ENCODE data around the gene RAB3GAP2. TPM values are rescaled to one million over a fixed set of nuclear protein-coding genes. Genes with fewer than 3 reads are reported as not detected.

Gene RAB3GAP2
- total and polyA plus RNA-seq, 2 of the 13 experiments (the other 11 are each of a cell fraction or from before 2014, with no cell fraction given) = 22.6 to 25.0 TPM

DNA sequence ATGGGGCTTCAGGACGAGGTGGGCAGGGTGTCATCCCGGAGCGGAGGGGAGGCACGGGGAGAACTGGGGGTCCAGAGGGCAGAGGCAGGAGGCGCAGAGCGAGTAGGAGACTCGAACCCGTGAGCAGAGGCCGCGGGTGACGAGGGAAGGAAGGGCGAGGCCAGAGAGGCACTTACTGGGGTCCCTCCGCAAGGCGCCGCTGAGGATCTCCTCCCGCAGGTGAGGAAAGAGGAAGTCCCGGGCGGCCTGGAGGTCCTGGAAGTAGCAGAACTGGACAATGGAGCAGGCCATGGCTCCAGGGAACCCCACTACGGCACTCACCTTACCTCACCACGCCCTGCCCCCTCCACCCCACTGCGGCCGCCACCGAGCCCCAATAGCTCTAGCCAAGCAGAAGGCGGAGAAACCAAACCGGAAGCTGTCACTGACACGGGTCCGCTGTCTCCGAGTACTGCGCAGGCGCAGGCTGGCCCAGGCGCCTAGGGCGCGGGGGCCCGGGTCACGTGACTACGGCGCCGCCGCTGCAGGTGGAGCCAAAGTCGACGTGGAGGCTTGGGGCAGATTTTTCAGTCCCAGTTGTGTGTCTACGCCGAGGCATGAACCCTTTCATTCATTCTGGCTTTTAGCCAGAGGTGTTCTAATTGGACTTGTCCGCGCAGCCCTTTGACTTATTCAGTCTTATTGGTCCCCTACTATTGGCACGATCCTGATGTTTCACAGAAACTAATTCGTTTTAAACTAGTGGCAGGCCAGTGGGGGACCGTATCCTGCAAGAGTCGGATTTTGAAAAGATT, at the start of gene RAB3GAP2 (continued):
- TF ChIP-seq, protein P1, sequence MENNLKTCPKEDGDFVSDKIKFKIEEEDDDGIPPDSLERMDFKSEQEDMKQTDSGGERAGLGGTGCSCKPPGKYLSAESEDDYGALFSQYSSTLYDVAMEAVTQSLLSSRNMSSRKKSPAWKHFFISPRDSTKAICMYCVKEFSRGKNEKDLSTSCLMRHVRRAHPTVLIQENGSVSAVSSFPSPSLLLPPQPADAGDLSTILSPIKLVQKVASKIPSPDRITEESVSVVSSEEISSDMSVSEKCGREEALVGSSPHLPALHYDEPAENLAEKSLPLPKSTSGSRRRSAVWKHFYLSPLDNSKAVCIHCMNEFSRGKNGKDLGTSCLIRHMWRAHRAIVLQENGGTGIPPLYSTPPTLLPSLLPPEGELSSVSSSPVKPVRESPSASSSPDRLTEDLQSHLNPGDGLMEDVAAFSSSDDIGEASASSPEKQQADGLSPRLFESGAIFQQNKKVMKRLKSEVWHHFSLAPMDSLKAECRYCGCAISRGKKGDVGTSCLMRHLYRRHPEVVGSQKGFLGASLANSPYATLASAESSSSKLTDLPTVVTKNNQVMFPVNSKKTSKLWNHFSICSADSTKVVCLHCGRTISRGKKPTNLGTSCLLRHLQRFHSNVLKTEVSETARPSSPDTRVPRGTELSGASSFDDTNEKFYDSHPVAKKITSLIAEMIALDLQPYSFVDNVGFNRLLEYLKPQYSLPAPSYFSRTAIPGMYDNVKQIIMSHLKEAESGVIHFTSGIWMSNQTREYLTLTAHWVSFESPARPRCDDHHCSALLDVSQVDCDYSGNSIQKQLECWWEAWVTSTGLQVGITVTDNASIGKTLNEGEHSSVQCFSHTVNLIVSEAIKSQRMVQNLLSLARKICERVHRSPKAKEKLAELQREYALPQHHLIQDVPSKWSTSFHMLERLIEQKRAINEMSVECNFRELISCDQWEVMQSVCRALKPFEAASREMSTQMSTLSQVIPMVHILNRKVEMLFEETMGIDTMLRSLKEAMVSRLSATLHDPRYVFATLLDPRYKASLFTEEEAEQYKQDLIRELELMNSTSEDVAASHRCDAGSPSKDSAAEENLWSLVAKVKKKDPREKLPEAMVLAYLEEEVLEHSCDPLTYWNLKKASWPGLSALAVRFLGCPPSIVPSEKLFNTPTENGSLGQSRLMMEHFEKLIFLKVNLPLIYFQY (CRISPR knock-in tag; IDR thresholded peaks at IDR 0.05; ENCODE audit: borderline replicate concordance) = no peak
- TF ChIP-seq, protein P2, sequence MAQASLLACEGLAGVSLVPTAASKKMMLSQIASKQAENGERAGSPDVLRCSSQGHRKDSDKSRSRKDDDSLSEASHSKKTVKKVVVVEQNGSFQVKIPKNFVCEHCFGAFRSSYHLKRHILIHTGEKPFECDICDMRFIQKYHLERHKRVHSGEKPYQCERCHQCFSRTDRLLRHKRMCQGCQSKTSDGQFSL (CRISPR knock-in tag; IDR thresholded peaks at IDR 0.05) = no peak
- TF ChIP-seq MBD4 (IDR thresholded peaks at IDR 0.05; ENCODE audit: borderline replicate concordance, low read length) (no peak), ZBTB20 (CRISPR knock-in tag; IDR thresholded peaks at IDR 0.05; ENCODE audit: borderline replicate concordance, low read depth) (no peak), PRMT3 (CRISPR knock-in tag; IDR thresholded peaks at IDR 0.05; ENCODE audit: borderline replicate concordance, low read depth) (no peak), HNF4G (IDR thresholded peaks at IDR 0.05; ENCODE audit: borderline replicate concordance, low read depth, low read length) (no peak), HNF4G (CRISPR knock-in tag; IDR thresholded peaks at IDR 0.05; ENCODE audit: borderline replicate concordance, low read depth) (0 out of 2 replicates have a peak, but pooled peaks have one; percentile 54), ZFP36L1 (CRISPR knock-in tag; IDR thresholded peaks at IDR 0.05) (0 out of 2 replicates have a peak, but pooled peaks have one; percentile 27), HDAC1 (CRISPR knock-in tag; IDR thresholded peaks at IDR 0.05) (0 out of 2 replicates have a peak, but pooled peaks have one; percentile 45), NFIC (IDR thresholded peaks at IDR 0.05; ENCODE audit: low read length) (peak; percentile 53; the same call in 1 of the 2 replicates), KDM5B (CRISPR knock-in tag; IDR thresholded peaks at IDR 0.05; ENCODE audit: borderline replicate concordance) (peak; percentile 86)
- TF ChIP-seq, protein P3, sequence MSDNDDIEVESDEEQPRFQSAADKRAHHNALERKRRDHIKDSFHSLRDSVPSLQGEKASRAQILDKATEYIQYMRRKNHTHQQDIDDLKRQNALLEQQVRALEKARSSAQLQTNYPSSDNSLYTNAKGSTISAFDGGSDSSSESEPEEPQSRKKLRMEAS (IDR thresholded peaks at IDR 0.05) = peak; percentile 96
- TF ChIP-seq, protein P4, sequence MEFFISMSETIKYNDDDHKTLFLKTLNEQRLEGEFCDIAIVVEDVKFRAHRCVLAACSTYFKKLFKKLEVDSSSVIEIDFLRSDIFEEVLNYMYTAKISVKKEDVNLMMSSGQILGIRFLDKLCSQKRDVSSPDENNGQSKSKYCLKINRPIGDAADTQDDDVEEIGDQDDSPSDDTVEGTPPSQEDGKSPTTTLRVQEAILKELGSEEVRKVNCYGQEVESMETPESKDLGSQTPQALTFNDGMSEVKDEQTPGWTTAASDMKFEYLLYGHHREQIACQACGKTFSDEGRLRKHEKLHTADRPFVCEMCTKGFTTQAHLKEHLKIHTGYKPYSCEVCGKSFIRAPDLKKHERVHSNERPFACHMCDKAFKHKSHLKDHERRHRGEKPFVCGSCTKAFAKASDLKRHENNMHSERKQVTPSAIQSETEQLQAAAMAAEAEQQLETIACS (CRISPR knock-in tag; IDR thresholded peaks at IDR 0.05) = no peak
- TF ChIP-seq, protein P5, sequence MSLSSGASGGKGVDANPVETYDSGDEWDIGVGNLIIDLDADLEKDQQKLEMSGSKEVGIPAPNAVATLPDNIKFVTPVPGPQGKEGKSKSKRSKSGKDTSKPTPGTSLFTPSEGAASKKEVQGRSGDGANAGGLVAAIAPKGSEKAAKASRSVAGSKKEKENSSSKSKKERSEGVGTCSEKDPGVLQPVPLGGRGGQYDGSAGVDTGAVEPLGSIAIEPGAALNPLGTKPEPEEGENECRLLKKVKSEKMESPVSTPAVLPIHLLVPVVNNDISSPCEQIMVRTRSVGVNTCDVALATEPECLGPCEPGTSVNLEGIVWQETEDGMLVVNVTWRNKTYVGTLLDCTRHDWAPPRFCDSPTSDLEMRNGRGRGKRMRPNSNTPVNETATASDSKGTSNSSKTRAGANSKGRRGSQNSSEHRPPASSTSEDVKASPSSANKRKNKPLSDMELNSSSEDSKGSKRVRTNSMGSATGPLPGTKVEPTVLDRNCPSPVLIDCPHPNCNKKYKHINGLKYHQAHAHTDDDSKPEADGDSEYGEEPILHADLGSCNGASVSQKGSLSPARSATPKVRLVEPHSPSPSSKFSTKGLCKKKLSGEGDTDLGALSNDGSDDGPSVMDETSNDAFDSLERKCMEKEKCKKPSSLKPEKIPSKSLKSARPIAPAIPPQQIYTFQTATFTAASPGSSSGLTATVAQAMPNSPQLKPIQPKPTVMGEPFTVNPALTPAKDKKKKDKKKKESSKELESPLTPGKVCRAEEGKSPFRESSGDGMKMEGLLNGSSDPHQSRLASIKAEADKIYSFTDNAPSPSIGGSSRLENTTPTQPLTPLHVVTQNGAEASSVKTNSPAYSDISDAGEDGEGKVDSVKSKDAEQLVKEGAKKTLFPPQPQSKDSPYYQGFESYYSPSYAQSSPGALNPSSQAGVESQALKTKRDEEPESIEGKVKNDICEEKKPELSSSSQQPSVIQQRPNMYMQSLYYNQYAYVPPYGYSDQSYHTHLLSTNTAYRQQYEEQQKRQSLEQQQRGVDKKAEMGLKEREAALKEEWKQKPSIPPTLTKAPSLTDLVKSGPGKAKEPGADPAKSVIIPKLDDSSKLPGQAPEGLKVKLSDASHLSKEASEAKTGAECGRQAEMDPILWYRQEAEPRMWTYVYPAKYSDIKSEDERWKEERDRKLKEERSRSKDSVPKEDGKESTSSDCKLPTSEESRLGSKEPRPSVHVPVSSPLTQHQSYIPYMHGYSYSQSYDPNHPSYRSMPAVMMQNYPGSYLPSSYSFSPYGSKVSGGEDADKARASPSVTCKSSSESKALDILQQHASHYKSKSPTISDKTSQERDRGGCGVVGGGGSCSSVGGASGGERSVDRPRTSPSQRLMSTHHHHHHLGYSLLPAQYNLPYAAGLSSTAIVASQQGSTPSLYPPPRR (CRISPR knock-in tag; IDR thresholded peaks at IDR 0.05; ENCODE audit: borderline replicate concordance) = no peak
- TF ChIP-seq, protein P6, sequence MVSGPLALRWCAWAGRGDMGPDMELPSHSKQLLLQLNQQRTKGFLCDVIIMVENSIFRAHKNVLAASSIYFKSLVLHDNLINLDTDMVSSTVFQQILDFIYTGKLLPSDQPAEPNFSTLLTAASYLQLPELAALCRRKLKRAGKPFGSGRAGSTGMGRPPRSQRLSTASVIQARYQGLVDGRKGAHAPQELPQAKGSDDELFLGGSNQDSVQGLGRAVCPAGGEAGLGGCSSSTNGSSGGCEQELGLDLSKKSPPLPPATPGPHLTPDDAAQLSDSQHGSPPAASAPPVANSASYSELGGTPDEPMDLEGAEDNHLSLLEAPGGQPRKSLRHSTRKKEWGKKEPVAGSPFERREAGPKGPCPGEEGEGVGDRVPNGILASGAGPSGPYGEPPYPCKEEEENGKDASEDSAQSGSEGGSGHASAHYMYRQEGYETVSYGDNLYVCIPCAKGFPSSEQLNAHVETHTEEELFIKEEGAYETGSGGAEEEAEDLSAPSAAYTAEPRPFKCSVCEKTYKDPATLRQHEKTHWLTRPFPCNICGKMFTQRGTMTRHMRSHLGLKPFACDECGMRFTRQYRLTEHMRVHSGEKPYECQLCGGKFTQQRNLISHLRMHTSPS (CRISPR knock-in tag; IDR thresholded peaks at IDR 0.05; ENCODE audit: low read depth) = no peak
